Adipocyte (in vitro differentiated cells): ENCODE data around the gene CASKIN1.
"Not testable (repeated sequence)": the region's sequence is repeated elsewhere in the genome, so short reads cannot be mapped to it uniquely, and the experiment has no call there.

Source experiments
- DNase-seq: peaks from one replicate; pipeline ENCODE4 v3.0.0-alpha.2; 2015; ENCODE audit warnings: low read depth
- H3K27me3 ChIP-seq: replicated peaks from 2 replicates; pipeline ENCODE4 v1.7.0; 2013; ENCODE audit warnings: mild to moderate bottlenecking, low read length, moderate library complexity; ENCODE audit not compliant: control insufficient read depth, insufficient read depth
- H3K36me3 ChIP-seq: 2 replicates; pipeline ENCODE4 v1.7.0; 2013; ENCODE audit warnings: low read length, mild to moderate bottlenecking, moderate library complexity; ENCODE audit not compliant: control insufficient read depth, insufficient read depth, severe bottlenecking
- H3K4me1 ChIP-seq: 2 replicates; pipeline ENCODE4 v1.7.0; 2013; ENCODE audit warnings: mild to moderate bottlenecking, low read length, moderate library complexity; ENCODE audit not compliant: control insufficient read depth, insufficient read depth
- H3K4me3 ChIP-seq: 2 replicates; pipeline ENCODE4 v1.7.0; 2013; ENCODE audit warnings: mild to moderate bottlenecking, low read length, moderate library complexity
- H3K9ac ChIP-seq: 2 replicates; pipeline ENCODE4 v1.7.0; 2013; ENCODE audit warnings: mild to moderate bottlenecking, low read length, moderate library complexity
- H3K9me3 ChIP-seq: 2 replicates; pipeline ENCODE4 v1.7.0; 2013; ENCODE audit warnings: mild to moderate bottlenecking, low read length, moderate library complexity; ENCODE audit not compliant: control insufficient read depth

The CASKIN1 gene

GRCh38 chr16:2148714-2149629 is 47.4 kb downstream of the CASKIN1 start:
- Histone ChIP-seq H3K4me3 (peak overlapping the region; percentile 66), H3K9me3 (no peaks in the 10 kb centered on the region), H3K27me3 (no peaks in the 10 kb centered on the region), H3K4me1 (peaks cover 37% of the 10 kb centered on the region), H3K36me3 (peaks cover 13% of the 10 kb centered on the region), H3K9ac (peak overlapping the region; percentile 46)
- peak; percentile 30 for DNase-seq

GRCh38 chr16:2147981-2148671 is 48.3 kb downstream of the CASKIN1 start, which contains the start of gene RAB26:
RAB26 (plus strand) TSS chr16:2148625; CDS start chr16:2148784, 159 bp downstream.
- H3K27me3 ChIP-seq, result no peaks in the 10 kb centered on the region
- H3K9me3 ChIP-seq, result no peaks in the 10 kb centered on the region
- H3K9ac ChIP-seq, result peak within 1 kb of the TSS; percentile 46
- peaks cover 30% of the 10 kb centered on the region for H3K4me1 ChIP-seq
- peak within 1 kb of the TSS; percentile 66 for H3K4me3 ChIP-seq
- peak; percentile 66 for DNase-seq
- peaks cover 10% of the 10 kb centered on the region for H3K36me3 ChIP-seq

- H3K4me1 ChIP-seq, result peaks cover 23% of the 10 kb centered on the region
- no peak overlapping the region for H3K9ac ChIP-seq
- no peak overlapping the region for H3K4me3 ChIP-seq
- no peaks in the 10 kb centered on the region for H3K9me3 ChIP-seq
- no peaks in the 10 kb centered on the region for H3K27me3 ChIP-seq
- H3K36me3 ChIP-seq, result peaks cover 10% of the 10 kb centered on the region
- no peak for DNase-seq
Observed at GRCh38 chr16:2147378-2147777, 49.0 kb downstream of the CASKIN1 start.

- Histone ChIP-seq H3K9me3 (no peaks in the 10 kb centered on the region), H3K4me3 (no peak overlapping the region), H3K4me1 (peaks cover 7% of the 10 kb centered on the region), H3K27me3 (no peaks in the 10 kb centered on the region), H3K36me3 (no peaks in the 10 kb centered on the region), H3K9ac (no peak overlapping the region)
- no peak for DNase-seq
Observed at GRCh38 chr16:2145843-2146242, 50.6 kb downstream of the CASKIN1 start.

- no peaks in the 10 kb centered on the region for H3K27me3 ChIP-seq
- H3K36me3 ChIP-seq, result no peaks in the 10 kb centered on the region
- H3K9me3 ChIP-seq, result no peaks in the 10 kb centered on the region
- H3K4me1 ChIP-seq, result no peaks in the 10 kb centered on the region
- no peak for DNase-seq
- no peak overlapping the region for H3K4me3 ChIP-seq
- no peak overlapping the region for H3K9ac ChIP-seq
Observed at GRCh38 chr16:2143878-2144485, 52.4 kb downstream of the CASKIN1 start.

- Histone ChIP-seq H3K36me3 (no peaks in the 10 kb centered on the region), H3K9ac (no peak overlapping the region), H3K27me3 (no peaks in the 10 kb centered on the region), H3K9me3 (no peaks in the 10 kb centered on the region), H3K4me3 (no peak overlapping the region), H3K4me1 (no peaks in the 10 kb centered on the region)
- DNase-seq, result no peak
Observed at GRCh38 chr16:2142942-2143877, 53.2 kb downstream of the CASKIN1 start.

- peak within 1 kb of the TSS; percentile 72 for H3K4me3 ChIP-seq
- peak; percentile 92 for DNase-seq
- not testable (repeated sequence) for H3K4me1 ChIP-seq, H3K36me3 ChIP-seq, H3K27me3 ChIP-seq, H3K9me3 ChIP-seq
- H3K9ac ChIP-seq, result peak within 1 kb of the TSS; percentile 69
Observed at GRCh38 chr16:2135770-2136490, 60.5 kb downstream of the CASKIN1 start, which contains the start of gene PKD1. PKD1 (minus strand) TSS chr16:2135898; CDS start chr16:2135689, 209 bp downstream.

GRCh38 chr16:2135071-2135470 is 61.3 kb downstream of the CASKIN1 start:
- DNase-seq, result peak; percentile 37

GRCh38 chr16:2133797-2134196 is 62.6 kb downstream of the CASKIN1 start:
- H3K36me3 ChIP-seq, H3K9me3 ChIP-seq, H3K4me1 ChIP-seq, H3K27me3 ChIP-seq, DNase-seq: not testable (repeated sequence)
- Histone ChIP-seq H3K9ac (peak overlapping the region; percentile 42), H3K4me3 (peak overlapping the region; percentile 63)

More at GRCh38 chr16:2135071-2135470, 61.3 kb downstream of the CASKIN1 start:
- not testable (repeated sequence) for H3K36me3 ChIP-seq, H3K9me3 ChIP-seq, H3K4me1 ChIP-seq, H3K27me3 ChIP-seq
- Histone ChIP-seq H3K9ac (peak overlapping the region; percentile 69), H3K4me3 (peak overlapping the region; percentile 72)

- H3K9me3 ChIP-seq, H3K4me3 ChIP-seq, DNase-seq, H3K36me3 ChIP-seq, H3K27me3 ChIP-seq, H3K9ac ChIP-seq: not testable (repeated sequence)
- peaks cover 32% of the 10 kb centered on the region for H3K4me1 ChIP-seq
Observed at GRCh38 chr16:2129890-2130447, 66.4 kb downstream of the CASKIN1 start.
